Body of pancreas (tissue), 4 donors: ENCODE measurements around the gene MBP. TPM values are rescaled to one million over a fixed set of nuclear protein-coding genes. Genes with fewer than 3 reads are reported as not detected.

Experiments
- ATAC-seq: fragments of 150-250 bp; one replicate; pipeline ENCODE4 v1.9.1; 2016
- DNase-seq, 4 donors: peaks; one replicate each; pipeline ENCODE4 v3.0.0-alpha.2; 2019
- H3K27ac ChIP-seq, 4 donors: fragments of 200-600 bp; sonication (generic); 1 replicate in 3 of 4; 2 replicates in 1 of 4; pipeline versions ENCODE4 v1.5.1 to v1.6.1; 2016 to 2019; ENCODE audit warnings: mild to moderate bottlenecking in 1 of 4, mixed read lengths in 1 of 4, moderate library complexity in 1 of 4
- H3K27me3 ChIP-seq, 2 donors: fragments of 200-600 bp; sonication (generic); one replicate each; pipeline ENCODE4 v1.6.0; 2016; ENCODE audit warnings: mild to moderate bottlenecking in 1 of 2
- H3K36me3 ChIP-seq, 2 donors: fragments of 200-600 bp; sonication (generic); replicated peaks in 1 of 2; 2 replicates each; pipeline ENCODE4 v1.5.1; 2016; ENCODE audit warnings: low read depth in 2 of 2; ENCODE audit not compliant: insufficient read depth in 1 of 2
- H3K4me1 ChIP-seq: fragments of 200-600 bp; sonication (generic); one replicate; pipeline ENCODE4 v1.6.0; 2016
- H3K4me3 ChIP-seq, 2 donors: fragments of 200-600 bp; sonication (generic); 1 replicate in 1 of 2; 2 replicates in 1 of 2; pipeline ENCODE4 v1.5.1; 2016 to 2019
- H3K9me3 ChIP-seq, 3 donors: fragments of 200-600 bp; sonication (generic); 1 replicate in 2 of 3; 2 replicates in 1 of 3; pipeline ENCODE4 v1.5.1; 2016
- CTCF ChIP-seq, 7 experiments: fragments of 450-650 bp in 4 of 7; fragments of 200-600 bp in 3 of 7; sonication (generic) in 3 of 7; IDR thresholded peaks; one replicate each; pipeline ENCODE4 v1.5.1; 2016 to 2019; ENCODE audit warnings: antibody characterized with exemption in 7 of 7
- POLR2A ChIP-seq, 3 donors: fragments of 450-650 bp; IDR thresholded peaks; one replicate each; pipeline ENCODE4 v1.6.1; 2016; ENCODE audit warnings: antibody characterized with exemption in 3 of 3, mild to moderate bottlenecking in 2 of 3
- WGBS, 2 donors: methylation state at CpG; one replicate each; pipeline ENCODE4 v1.1.5; 2017; 5-methylcytosine and 5-hydroxymethylcytosine counted together
- intact Hi-C: fragments of 100-400 bp; cut with DNase I; formaldehyde crosslinking; loops from one replicate; pipeline ENCODE4 v1.15.1; 2023
- total RNA-seq, 2 donors: library from RNA; depleted of rRNA; stranded (reverse); fragments of >200 nt; gene quantifications; one replicate each; pipeline ENCODE4 v1.1.0, GENCODE V29; 2016

MBP gene
- total RNA-seq, 2 donors from 2014 or later, result 17.4 to 24.4 TPM

GRCh38 chr18:76997951-76998808, 134.4 kb downstream of the MBP start:
- no peaks in the 10 kb centered on the region for H3K36me3 ChIP-seq
- H3K27ac ChIP-seq, result no peak overlapping the region
- peaks cover 3% of the 10 kb centered on the region for H3K4me1 ChIP-seq
- TF ChIP-seq POLR2A (IDR thresholded peaks at IDR 0.05) (no peak), CTCF (IDR thresholded peaks at IDR 0.05) (no peak)
- DNase-seq (no peak), ATAC-seq (no peak)
- H3K4me3 ChIP-seq, result no peak overlapping the region
- WGBS, 2 donors, result 83 to 87% methylated on average over 36 to 38 of the region's 38 CpGs
- H3K27me3 ChIP-seq, result no peaks in the 10 kb centered on the region
- intact Hi-C loops, result no loop called here
- H3K9me3 ChIP-seq, result no peaks in the 10 kb centered on the region

GRCh38 chr18:76996429-76996828, 136.2 kb downstream of the MBP start:
- intact Hi-C loops, result no loop called here
- no peaks in the 10 kb centered on the region for H3K36me3 ChIP-seq
- no peaks in the 10 kb centered on the region for H3K27me3 ChIP-seq
- H3K4me3 ChIP-seq, result no peak overlapping the region
- WGBS, 2 donors, result 75 to 90% methylated on average over 7 of the region's 7 CpGs
- peaks cover 3% of the 10 kb centered on the region for H3K4me1 ChIP-seq
- no peaks in the 10 kb centered on the region for H3K9me3 ChIP-seq
- ATAC-seq, result no peak
- no peak overlapping the region for H3K27ac ChIP-seq
- TF ChIP-seq POLR2A (IDR thresholded peaks at IDR 0.05), result no peak
- no peak for TF ChIP-seq CTCF (IDR thresholded peaks at IDR 0.05)
- no peak for DNase-seq

GRCh38 chr18:76995896-76996295, 136.7 kb downstream of the MBP start:
- H3K4me1 ChIP-seq, result peaks cover 3% of the 10 kb centered on the region
- no peaks in the 10 kb centered on the region for H3K36me3 ChIP-seq
- DNase-seq (no peak), ATAC-seq (no peak)
- no peaks in the 10 kb centered on the region for H3K9me3 ChIP-seq
- TF ChIP-seq POLR2A (IDR thresholded peaks at IDR 0.05) (no peak), CTCF (IDR thresholded peaks at IDR 0.05) (no peak)
- H3K27ac ChIP-seq, result no peak overlapping the region
- intact Hi-C loops, result no loop called here
- 66 to 77% methylated on average over 7 of the region's 7 CpGs for WGBS, 2 donors
- H3K27me3 ChIP-seq, result no peaks in the 10 kb centered on the region
- H3K4me3 ChIP-seq, result no peak overlapping the region

GRCh38 chr18:76994086-76994654, 138.4 kb downstream of the MBP start:
- Histone ChIP-seq H3K36me3 (no peaks in the 10 kb centered on the region), H3K4me1 (no peaks in the 10 kb centered on the region), H3K4me3 (no peak overlapping the region), H3K27ac (no peak overlapping the region), H3K27me3 (no peaks in the 10 kb centered on the region), H3K9me3 (no peaks in the 10 kb centered on the region)
- no peak for TF ChIP-seq CTCF (IDR thresholded peaks at IDR 0.05)
- TF ChIP-seq POLR2A (IDR thresholded peaks at IDR 0.05), result no peak
- WGBS, 2 donors, result 75 to 87% methylated on average over 8 of the region's 8 CpGs
- ATAC-seq (no peak), DNase-seq (no peak)
- intact Hi-C loops, result no loop called here
